ENCODE measurements around the gene SH3BP2.
A peak's percentile ranks its signal among the peaks of the same experiment; 100 is the strongest.
"Not testable (repeated sequence)": the region's sequence is repeated elsewhere in the genome, so short reads cannot be mapped to it uniquely, and the experiment has no call there.

Gene SH3BP2

DNA sequence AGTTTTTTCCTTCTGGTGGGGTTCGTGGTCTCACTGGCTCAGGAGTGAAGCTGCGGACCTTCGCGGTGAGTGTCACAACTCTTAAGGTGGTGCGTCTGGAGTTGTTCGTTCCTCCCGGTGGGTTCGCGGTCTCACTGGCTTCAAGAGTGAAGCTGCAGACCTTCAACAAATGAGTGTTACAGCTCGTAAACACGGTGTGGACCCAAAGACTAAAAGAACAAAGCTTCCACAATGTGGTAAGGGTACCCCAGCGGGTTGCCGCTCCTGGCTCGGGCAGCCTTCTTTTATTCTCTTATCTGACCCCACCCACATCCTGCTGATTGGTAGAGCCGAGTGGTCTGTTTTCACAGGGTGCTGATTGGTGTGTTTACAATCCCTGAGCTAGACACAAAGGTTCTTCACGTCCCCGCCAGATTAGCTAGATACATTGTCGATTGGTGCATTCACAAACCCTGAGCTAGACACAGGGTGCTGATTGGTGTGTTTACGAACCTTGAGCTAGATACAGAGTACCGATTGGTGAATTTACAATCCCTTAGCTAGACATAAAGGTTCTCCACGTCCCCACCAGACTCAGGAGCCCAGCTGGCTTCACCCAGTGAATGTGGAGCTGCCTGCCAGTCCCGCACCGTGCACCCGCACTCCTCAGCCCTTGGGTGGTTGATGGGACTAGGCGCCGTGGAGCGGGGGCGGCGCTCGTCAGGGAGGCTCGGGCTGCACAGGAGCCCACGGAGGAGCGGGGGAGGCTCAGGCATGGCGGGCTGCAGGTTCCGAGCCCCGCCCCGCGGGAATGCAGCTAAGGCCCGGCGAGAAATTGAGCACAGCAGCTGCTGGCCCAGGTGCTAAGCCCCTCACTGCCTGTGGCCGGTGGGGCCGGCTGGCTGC, 30.2 kb upstream of the SH3BP2 start:
- not testable (repeated sequence) for DNase-seq (ENCODE audit: low read depth in 1 of 2, low spot score in 1 of 2)

GRCh38 chr4:2763511-2763967, 29.3 kb upstream of the SH3BP2 start:
- no peak for DNase-seq (ENCODE audit: low read depth in 1 of 2, low spot score in 1 of 2)

GRCh38 chr4:2765832-2766526, 26.9 kb upstream of the SH3BP2 start:
- no peak for DNase-seq (ENCODE audit: low read depth in 1 of 2, low spot score in 1 of 2)

- no peak for DNase-seq (ENCODE audit: low read depth in 1 of 2, low spot score in 1 of 2)
Measured at GRCh38 chr4:2767046-2767704, 25.7 kb upstream of the SH3BP2 start.

DNA sequence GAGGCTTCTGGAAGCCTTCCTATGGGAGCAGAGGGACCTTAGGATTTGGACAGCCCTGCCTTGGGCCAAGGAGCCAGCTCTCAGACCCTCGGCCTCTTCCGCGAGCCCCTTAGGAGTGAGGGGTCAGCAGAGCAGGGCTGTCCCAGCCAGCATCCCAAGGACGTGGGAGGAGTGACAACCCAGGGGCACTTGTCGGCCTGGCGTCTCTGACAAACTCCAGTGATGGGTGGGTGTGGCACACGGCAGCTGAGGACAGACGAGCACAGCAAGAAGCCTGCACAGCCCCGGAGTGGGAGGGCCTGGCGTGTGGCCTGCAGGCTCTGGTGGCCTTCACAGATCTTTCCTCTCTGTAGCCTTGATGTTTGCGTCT, 25.2 kb upstream of the SH3BP2 start:
- no peak for DNase-seq (ENCODE audit: low read depth in 1 of 2, low spot score in 1 of 2)

DNA sequence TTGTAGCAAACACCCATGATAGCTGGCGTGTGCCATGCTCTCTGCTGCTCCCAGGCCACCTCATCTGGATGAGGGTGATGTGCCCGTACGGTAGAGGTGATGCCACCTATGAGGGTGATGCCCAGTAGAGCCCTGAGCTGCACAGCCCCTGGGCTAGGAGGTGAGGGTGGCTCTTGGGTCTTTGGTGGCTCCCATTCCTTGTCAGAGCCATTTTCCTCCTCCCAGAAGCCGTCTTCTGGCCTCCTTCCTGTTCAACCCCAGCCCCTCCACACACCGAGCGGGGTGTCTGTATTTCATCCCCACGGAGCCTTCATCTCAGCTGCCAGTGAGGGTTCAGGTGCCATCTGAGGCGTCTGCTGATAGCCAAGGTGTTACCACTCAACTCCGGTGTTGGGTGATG, 24.8 kb upstream of the SH3BP2 start:
- no peak for DNase-seq (ENCODE audit: low read depth in 1 of 2, low spot score in 1 of 2)

- DNase-seq (ENCODE audit: low read depth in 1 of 2, low spot score in 1 of 2): no peak
Measured at GRCh38 chr4:2768921-2769336, 24.0 kb upstream of the SH3BP2 start.

DNA sequence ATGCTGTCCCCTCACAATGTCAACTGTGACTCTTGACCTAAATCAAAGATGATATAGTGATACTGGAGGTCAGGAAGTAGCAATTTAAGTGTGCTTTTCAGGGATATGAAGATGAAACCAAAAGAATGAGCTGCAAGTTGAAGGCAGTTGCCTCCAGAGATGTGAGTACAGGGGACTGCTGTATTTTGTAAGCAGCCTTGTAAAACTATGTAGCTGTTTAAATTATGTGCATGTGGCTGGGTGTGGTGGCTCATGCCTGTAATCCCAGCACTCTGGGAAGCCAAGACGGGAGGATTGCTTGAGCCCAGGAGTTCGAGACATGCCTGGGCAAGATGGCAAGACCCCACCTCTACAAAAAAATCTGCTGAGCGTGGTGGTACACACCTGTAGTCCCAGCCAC, 21.6 kb upstream of the SH3BP2 start:
- no peak for DNase-seq (ENCODE audit: low read depth in 1 of 2, low spot score in 1 of 2)

DNA sequence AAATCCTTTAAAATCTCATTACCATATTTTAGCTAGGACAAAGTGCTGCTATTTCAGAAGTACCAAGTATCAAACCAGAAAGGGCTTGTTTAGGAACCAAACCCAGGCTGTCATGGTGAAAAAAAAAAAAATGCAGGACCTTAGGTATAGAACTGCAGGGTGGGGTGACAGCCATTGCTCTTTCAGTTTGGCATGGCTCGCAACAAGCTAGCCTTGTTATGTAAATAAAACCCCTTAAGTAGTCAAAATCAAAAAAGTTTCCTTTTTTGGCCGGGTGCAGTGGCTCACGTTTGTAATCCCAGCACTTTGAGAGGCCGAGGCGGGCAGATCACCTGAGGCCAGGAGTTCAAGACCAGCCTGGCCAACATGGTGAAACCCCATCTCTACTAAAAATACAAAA, 12.2 kb upstream of the SH3BP2 start:
- not testable (repeated sequence) for DNase-seq (ENCODE audit: low read depth in 1 of 2, low spot score in 1 of 2)

DNA sequence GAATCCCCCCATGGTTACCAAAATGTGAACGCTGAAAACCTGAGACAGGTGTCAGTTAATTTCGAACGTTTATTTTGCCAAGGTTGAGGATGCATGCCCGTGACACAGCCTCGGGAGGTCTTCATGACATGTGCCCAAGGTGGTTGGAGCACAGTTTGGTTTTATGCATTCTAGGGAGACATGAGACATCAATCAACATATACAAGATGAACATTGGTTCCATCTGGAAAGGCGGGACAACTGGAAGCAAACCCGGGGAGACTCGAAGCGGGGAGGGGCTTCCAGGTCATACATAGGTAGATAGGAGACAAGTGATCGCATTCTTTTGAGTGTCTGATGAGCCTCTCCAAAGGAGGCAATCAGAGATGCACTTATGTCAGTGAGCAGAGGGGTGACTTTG, 11.0 kb upstream of the SH3BP2 start:
- no peak for DNase-seq (ENCODE audit: low read depth in 1 of 2, low spot score in 1 of 2)

- no peak for DNase-seq (ENCODE audit: low read depth in 1 of 2, low spot score in 1 of 2)
Measured at GRCh38 chr4:2783790-2784189, 9.1 kb upstream of the SH3BP2 start.

DNA sequence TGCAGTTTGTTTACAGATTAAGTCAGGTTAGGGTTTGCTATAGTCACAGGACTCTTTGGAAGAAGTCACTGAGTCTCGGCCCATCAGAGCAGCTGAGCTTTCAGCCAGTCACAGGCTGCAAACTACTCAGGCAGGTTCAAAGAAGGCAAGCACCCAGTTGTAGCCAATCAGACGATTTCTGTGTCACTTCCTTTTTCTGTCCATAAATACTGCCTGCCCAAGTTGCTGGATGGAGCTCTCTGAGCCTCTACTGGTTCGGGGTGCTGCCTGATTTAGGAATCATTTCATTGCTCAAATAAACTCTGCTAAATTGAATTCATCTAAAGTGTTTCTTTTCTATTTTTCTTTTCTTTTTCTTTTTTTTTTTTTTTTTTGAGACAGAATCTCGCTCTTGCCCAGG, 7.3 kb upstream of the SH3BP2 start:
- no peak for DNase-seq (ENCODE audit: low read depth in 1 of 2, low spot score in 1 of 2)

- DNase-seq (ENCODE audit: low read depth in 1 of 2, low spot score in 1 of 2): peak in 1 of 2 donors; percentile 53
Measured at GRCh38 chr4:2786152-2786671, 6.7 kb upstream of the SH3BP2 start.

GRCh38 chr4:2786794-2787229, 6.1 kb upstream of the SH3BP2 start:
- no peak for DNase-seq (ENCODE audit: low read depth in 1 of 2, low spot score in 1 of 2)

DNA sequence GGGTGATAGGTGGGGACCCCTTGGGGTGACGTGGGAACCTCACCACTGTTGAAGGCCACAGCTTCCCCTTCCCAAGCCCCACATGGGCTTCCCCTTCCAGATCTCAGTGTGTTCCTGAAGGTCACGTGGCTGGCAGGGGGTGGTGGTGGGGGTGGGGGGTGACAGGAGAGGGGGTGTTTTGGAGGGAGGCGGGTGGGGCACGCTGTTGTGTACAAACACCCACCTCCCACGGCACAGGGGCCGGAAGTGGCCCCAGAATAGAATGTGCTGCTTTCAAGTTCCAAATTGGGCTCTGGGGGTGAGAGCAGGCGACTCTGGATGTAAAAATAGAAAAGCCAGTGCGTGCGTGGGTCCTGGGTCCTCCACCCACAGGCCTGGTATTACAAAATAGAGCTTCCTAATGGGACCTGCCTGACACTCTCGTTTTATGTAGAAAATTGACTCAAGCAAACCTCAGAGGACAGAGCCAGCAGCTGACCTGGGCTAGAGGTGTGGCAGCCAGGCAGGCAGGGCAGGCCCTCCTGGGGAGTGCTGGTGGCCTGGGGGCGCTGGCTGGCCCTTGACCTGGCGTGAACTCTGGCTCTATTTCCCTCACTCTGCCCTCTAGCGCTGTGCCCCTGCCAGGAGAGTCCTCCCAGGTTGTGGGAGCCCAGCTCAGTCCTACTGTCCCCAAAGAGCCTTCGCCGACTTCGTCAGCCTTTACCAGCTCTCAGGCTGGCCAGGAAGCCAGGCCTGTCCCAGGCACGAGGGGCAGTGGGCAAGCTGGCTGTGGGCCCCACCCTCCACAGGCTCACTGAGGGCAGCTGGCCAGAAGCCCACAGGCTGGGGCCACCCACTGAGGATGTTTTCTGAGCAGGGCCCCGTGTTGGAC, 5.4 kb upstream of the SH3BP2 start:
- DNase-seq (ENCODE audit: low read depth in 1 of 2, low spot score in 1 of 2): peak in 1 of 2 donors; percentile 37

GRCh38 chr4:2788101-2788500, 4.8 kb upstream of the SH3BP2 start:
- no peak for DNase-seq (ENCODE audit: low read depth in 1 of 2, low spot score in 1 of 2)

- no peak for DNase-seq (ENCODE audit: low read depth in 1 of 2, low spot score in 1 of 2)
Measured at GRCh38 chr4:2788532-2789103, 4.3 kb upstream of the SH3BP2 start.

- DNase-seq (ENCODE audit: low read depth in 1 of 2, low spot score in 1 of 2): no peak
Measured at GRCh38 chr4:2789351-2789750, 3.5 kb upstream of the SH3BP2 start.

DNA sequence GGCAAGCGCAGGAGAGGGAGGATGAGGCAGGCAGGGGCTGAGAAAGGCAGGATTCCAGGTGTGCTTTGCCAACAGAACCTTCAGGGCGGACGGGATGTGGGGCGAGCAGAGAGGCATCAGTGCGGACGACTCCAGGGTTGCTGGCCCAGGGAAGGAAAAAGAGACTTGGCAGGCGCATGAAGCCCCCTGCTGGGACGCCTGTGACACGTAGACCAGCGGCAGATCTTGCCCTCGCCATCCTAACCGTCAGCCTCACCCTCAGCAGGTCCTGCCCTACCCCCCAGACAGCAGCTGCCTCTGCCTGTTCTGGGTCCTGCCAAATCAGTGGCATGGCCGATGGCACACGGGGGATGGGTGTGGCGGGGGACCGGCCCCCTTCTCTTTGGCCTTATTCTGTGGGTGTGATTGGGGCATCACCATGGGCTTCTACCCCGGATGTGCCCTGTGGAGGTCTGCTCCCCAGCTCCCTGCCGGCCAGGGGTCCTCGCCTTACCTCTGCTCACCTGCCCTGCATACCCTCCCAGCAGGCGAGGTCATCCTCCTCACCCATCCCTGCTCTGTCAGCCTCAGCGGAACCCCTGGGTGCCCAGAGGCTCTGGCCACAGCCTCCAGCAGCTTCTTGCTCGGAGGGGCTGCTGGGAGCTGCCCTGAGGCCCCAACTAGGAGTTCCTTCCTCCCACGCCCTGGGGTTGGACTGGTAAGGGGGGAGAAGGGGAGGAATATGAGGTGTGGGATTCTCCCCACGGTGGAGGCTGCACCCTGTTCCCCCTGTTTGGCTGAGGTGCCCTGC, 2.9 kb upstream of the SH3BP2 start:
- DNase-seq (ENCODE audit: low read depth in 1 of 2, low spot score in 1 of 2): no peak

Data from activated CD4-positive, alpha-beta T cell treated with anti-CD3 and anti-CD28 coated beads, Interleukin-2, amount 50 U/mL, for 24 hours (primary cell).